WTC11 (cell line): ENCODE results near the gene TRIM46.

Source experiments
- CBFB ChIP-seq: sonication (generic); formaldehyde crosslinking; IDR thresholded peaks from 2 replicates; pipeline ENCODE4 v1.8.1; 2022; ENCODE audit warnings: mild to moderate bottlenecking, low read depth, missing genetic modification reagents
- CTCF ChIP-seq: fragments of 200-600 bp; IDR thresholded peaks from 2 replicates; pipeline ENCODE4 v1.8.0; 2022; ENCODE audit warnings: antibody characterized with exemption
- TF ChIP-seq, protein P1 (sequence below): sonication (generic); formaldehyde crosslinking; IDR thresholded peaks from 2 replicates; pipeline ENCODE4 v1.8.0; 2022; ENCODE audit warnings: mild to moderate bottlenecking, missing genetic modification reagents
- TF ChIP-seq, protein P2 (sequence below): sonication (generic); formaldehyde crosslinking; IDR thresholded peaks from 2 replicates; pipeline ENCODE4 v1.8.1; 2023; ENCODE audit warnings: mild to moderate bottlenecking, missing genetic modification reagents

GRCh38 chr1:155226910-155227260 lies 53.2 kb downstream of the TRIM46 start:
- TF ChIP-seq CBFB (no peak), CTCF (no peak)
- TF ChIP-seq, protein P1, sequence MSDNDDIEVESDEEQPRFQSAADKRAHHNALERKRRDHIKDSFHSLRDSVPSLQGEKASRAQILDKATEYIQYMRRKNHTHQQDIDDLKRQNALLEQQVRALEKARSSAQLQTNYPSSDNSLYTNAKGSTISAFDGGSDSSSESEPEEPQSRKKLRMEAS, result no peak; the same call in 1 of the 2 replicates
- TF ChIP-seq, protein P2, sequence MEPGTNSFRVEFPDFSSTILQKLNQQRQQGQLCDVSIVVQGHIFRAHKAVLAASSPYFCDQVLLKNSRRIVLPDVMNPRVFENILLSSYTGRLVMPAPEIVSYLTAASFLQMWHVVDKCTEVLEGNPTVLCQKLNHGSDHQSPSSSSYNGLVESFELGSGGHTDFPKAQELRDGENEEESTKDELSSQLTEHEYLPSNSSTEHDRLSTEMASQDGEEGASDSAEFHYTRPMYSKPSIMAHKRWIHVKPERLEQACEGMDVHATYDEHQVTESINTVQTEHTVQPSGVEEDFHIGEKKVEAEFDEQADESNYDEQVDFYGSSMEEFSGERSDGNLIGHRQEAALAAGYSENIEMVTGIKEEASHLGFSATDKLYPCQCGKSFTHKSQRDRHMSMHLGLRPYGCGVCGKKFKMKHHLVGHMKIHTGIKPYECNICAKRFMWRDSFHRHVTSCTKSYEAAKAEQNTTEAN (CRISPR knock-in tag), result peak; percentile 30; the same call in 1 of the 2 replicates
